K562 (cell line): Measurements from ENCODE around the gene PYDC1. TPM values are rescaled to one million over a fixed set of nuclear protein-coding genes. Genes with fewer than 3 reads are reported as not detected.
A peak's percentile ranks its signal among the peaks of the same experiment; 100 is the strongest.

ENCODE experiments used
- DEAF1 ChIP-seq: fragments of 450-650 bp; formaldehyde crosslinking; IDR thresholded peaks from 2 replicates; pipeline ENCODE4 v1.4.0; 2020; ENCODE audit warnings: mild to moderate bottlenecking, moderate library complexity
- KDM1A ChIP-seq, 2 experiments: fragments of 450-650 bp; IDR thresholded peaks; 2 replicates each; pipeline ENCODE4 v1.6.1; 2016; ENCODE audit warnings: mild to moderate bottlenecking in 2 of 2
- NKRF ChIP-seq: fragments of 450-650 bp; IDR thresholded peaks from 2 replicates; pipeline ENCODE4 v1.6.1; 2016; ENCODE audit warnings: borderline replicate concordance
- PHF8 ChIP-seq: fragments of 200-600 bp; sonication (generic); IDR thresholded peaks from 2 replicates; pipeline ENCODE4 v1.6.1; 2012; ENCODE audit warnings: mixed run types, mild to moderate bottlenecking, inconsistent platforms, low read length, moderate library complexity, borderline replicate concordance
- RBM22 ChIP-seq: fragments of 200-400 bp; formaldehyde crosslinking; IDR thresholded peaks from 2 replicates; pipeline ENCODE4 v1.6.1; 2018; ENCODE audit warnings: low read length, low read depth; ENCODE audit not compliant: poor library complexity, severe bottlenecking
- RCOR1 ChIP-seq, 2 experiments: IDR thresholded peaks; 2 replicates each; pipeline ENCODE4 v1.6.1; 2012; ENCODE audit warnings: low read depth in 2 of 2, low read length in 2 of 2, borderline replicate concordance in 1 of 2, improper control_type of control experiment in 1 of 2
- SRSF9 ChIP-seq: fragments of 200-400 bp; formaldehyde crosslinking; IDR thresholded peaks from 2 replicates; pipeline ENCODE4 v1.6.1; 2017; ENCODE audit warnings: low read depth, low read length, borderline replicate concordance
- TEAD1 ChIP-seq, 2 experiments: fragments of 450-650 bp in 1 of 2; sonication (generic) in 1 of 2; formaldehyde crosslinking; IDR thresholded peaks; 2 replicates each; pipeline versions ENCODE4 v1.4.0 to v1.8.0; 2020 to 2022; ENCODE audit warnings: mild to moderate bottlenecking in 2 of 2, missing genetic modification reagents in 1 of 2
- polyA plus RNA-seq, 8 experiments: library from polyadenylated mRNA; depleted of rRNA in 4 of 8; stranded (reverse) in 5 of 8; unstranded in 3 of 8; fragments of >200 nt; fragmentation: Nextera tagmentation in 2 of 8; fragmentation: Illumina TruSeq in 1 of 8; extraction: Ambion mirVana in 2 of 8; extraction: Trizol in 1 of 8; gene quantifications; 2 replicates each; pipeline versions ENCODE4 v1.2.1 to v1.2.3, GENCODE V29; 2011 to 2014; ENCODE audit warnings: inconsistent platforms in 1 of 8, missing spikeins in 1 of 8
- total RNA-seq, 7 experiments: library from RNA; depleted of rRNA in 6 of 7; stranded (reverse); fragments of >200 nt in 6 of 7; fragmentation: Illumina TruSeq in 2 of 7; extraction: Trizol in 2 of 7; gene quantifications; 2 replicates each; pipeline versions ENCODE4 v1.2.1 to v1.2.3, GENCODE V29; 2011 to 2021; ENCODE audit warnings: low replicate concordance in 1 of 7

The PYDC1 gene
- total and polyA plus RNA-seq, 9 of the 15 experiments (the other 6 are each of a cell fraction or from before 2014, with no cell fraction given), result not detected

GRCh38 chr16:31179219-31179746 is 37.7 kb downstream of the PYDC1 start (continued):
- TF ChIP-seq SRSF9 (no peak), KDM1A (IDR thresholded peaks at IDR 0.05) (peak; percentile 67 to 76; a peak in 3 of 4 replicates), RBM22 (no peak), PHF8 (peak; percentile 67; the same call in 1 of the 2 replicates), DEAF1 (CRISPR knock-in tag) (0 out of 2 replicates have a peak, but pooled peaks have one; percentile 7), TEAD1 (CRISPR knock-in tag; IDR thresholded peaks at IDR 0.05) (no peak), NKRF (0 out of 2 replicates have a peak, but pooled peaks have one; percentile 16), RCOR1 (IDR thresholded peaks at IDR 0.05; ENCODE audit: borderline replicate concordance in 1 of 2, low read depth in 2 of 2, low read length in 2 of 2) (peak in 1 of 2 experiments; percentile 56; a peak in 1 of 4 replicates)
